Right renal pelvis (tissue), 4 donors: ENCODE measurements around the gene LRRC3C. TPM values are rescaled to one million over a fixed set of nuclear protein-coding genes. Genes with fewer than 3 reads are reported as not detected.

Experiments
- DNase-seq, 4 donors: peaks; one replicate each; pipeline ENCODE4 v3.0.0-alpha.2; 2013; ENCODE audit warnings: low read depth in 4 of 4, low spot score in 3 of 4, missing footprints in 1 of 4
- polyA plus RNA-seq, 4 donors: library from polyadenylated mRNA; unstranded; fragments of 120-200 nt; gene quantifications; one replicate each; pipeline ENCODE4 v1.2.1, GENCODE V29; 2013; ENCODE audit not compliant: insufficient read length in 4 of 4

LRRC3C gene
- polyA plus RNA-seq, 4 donors = 0.17 TPM; not detected in 3

- no peak for DNase-seq
Measured at GRCh38 chr17:39973496-39973895, 46.0 kb downstream of the LRRC3C start.

DNA sequence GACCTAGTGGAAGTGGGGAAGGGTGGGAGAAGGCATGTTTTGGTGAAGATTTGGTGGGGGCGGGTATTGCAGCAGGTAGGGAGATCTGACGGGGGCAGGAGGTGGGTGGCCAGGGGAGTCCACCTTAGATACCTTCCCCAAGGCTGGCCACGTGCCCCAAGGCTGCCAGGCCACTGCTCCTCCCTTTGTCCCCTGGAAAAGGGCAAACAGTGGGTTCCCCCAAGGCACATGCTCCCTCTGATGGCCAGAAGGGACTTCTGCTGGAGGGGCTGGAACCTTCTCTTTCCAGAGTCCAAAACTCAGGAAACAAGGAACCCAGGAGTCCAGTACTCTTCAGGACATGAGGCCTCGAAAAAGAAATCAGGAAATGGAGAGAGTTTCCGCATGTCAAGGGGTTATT, 46.9 kb downstream of the LRRC3C start:
- DNase-seq = no peak

DNA sequence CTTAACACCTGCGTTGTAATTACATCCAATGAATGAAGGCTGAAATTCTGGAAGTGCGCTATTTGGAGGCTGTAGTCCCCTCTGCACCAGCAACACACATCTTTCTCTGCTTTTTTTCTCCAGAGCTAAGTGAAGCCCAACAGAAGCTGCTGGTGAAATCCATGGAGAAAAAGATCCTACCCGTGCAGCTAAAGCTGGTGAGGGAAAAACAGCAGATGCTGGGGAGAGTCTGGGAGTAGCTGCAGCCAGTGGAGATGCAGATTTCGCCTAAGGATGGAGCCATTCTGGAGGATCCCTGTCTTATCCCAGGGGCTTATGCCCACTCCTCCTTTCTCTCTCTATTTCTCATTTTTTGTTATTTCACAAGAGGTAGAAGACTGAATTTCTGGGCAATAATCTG, 48.3 kb downstream of the LRRC3C start:
- DNase-seq = no peak

GRCh38 chr17:39979016-39979670, 51.6 kb downstream of the LRRC3C start:
- no peak for DNase-seq

DNA sequence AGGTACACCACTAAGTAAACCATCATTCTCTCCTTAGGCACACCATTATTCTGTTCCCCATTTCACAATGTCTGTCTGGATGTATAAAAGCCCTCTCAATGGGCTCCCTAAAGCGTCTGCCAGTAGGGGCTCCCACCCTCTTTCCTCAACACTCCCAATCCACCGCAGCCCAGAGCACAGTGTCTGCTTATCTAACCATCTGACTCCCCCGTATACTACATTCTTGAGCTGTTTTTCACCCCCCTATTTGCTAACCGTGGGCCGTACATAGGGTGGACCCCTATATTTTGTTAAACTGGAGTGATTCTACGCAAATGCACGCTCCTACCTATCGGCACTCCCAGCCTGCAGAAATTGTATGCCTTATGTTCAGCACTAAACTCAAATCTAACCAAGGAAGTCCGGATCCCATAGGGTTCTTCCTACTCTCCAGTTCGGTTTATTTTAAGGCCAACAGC, 52.4 kb downstream of the LRRC3C start:
- DNase-seq = peak in 2 of 4 donors; percentile 5 to 24

GRCh38 chr17:39980351-39981206, 53.0 kb downstream of the LRRC3C start, which contains the start of gene PSMD3:
Gene PSMD3, plus strand, starts transcription at chr17:39980807. Its CDS starts 164 bp downstream, at chr17:39980971.
- DNase-seq = peak; percentile 99 to 100 (median 100)

GRCh38 chr17:39981207-39981741, 53.7 kb downstream of the LRRC3C start:
- no peak for DNase-seq

GRCh38 chr17:39981766-39982375, 54.3 kb downstream of the LRRC3C start:
- DNase-seq = no peak

- DNase-seq = no peak
Measured at GRCh38 chr17:39988206-39988810, 60.8 kb downstream of the LRRC3C start.

DNA sequence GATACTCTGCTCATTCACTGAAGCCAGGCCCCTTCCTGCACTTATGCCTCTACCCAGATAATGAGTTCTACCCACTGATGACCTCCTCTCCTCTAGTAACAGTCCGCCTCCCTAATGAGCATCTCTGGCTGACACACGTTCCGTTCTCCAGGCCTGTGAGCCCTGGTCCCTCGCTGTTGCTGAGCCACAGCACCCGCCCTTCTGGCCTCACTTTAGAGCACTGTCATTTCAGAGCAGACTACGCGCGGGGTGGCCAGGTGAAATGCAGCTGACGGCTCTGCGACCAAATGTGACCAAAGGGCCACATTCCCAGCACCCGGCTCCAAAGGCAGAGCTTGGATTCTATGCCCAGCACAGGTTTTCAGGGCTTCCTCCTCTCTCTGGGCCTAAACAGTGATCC, 66.9 kb downstream of the LRRC3C start:
- DNase-seq = no peak

Other genes with a start within 250 kb of the LRRC3C start
- 10 to 100 TPM; 36.5 to 45.8 (median 38.1) TPM for gene PGAP3, start 239.7 kb upstream of the LRRC3C start, polyA plus RNA-seq
- gene ERBB2, start 227.7 kb upstream of the LRRC3C start, polyA plus RNA-seq = 100 to 1,000 TPM; 166 to 198 (median 183) TPM
- 10 to 100 TPM; 36.4 to 41.1 (median 39.1) TPM for gene MIEN1, start 197.2 kb upstream of the LRRC3C start, polyA plus RNA-seq
- gene GRB7, start 189.8 kb upstream of the LRRC3C start, polyA plus RNA-seq = 10 to 100 TPM; 33.5 to 40.5 (median 39.2) TPM
- gene IKZF3, start 63.4 kb upstream of the LRRC3C start, polyA plus RNA-seq = under 1 TPM; 0.17 to 0.30 (median 0.22) TPM
- gene ZPBP2, start 59.5 kb upstream of the LRRC3C start, polyA plus RNA-seq = under 1 TPM in 1 of 4 donors, not detected in 3; 0.04 TPM
- gene GSDMB, start 9.1 kb upstream of the LRRC3C start, polyA plus RNA-seq = 10 to 100 TPM; 10.2 to 22.1 (median 11.2) TPM
- 100 to 1,000 TPM in 1 of 4 donors, 10 to 100 TPM in 3; 92.5 to 110 (median 98.6) TPM for gene ORMDL3, start 131 bp upstream of the LRRC3C start, polyA plus RNA-seq
- gene GSDMA, start 35.3 kb downstream of the LRRC3C start, polyA plus RNA-seq = 1 to 10 TPM in 3 of 4 donors, under 1 TPM in 1; 0.59 to 4.7 (median 2.4) TPM
- gene PSMD3, start 53.1 kb downstream of the LRRC3C start, polyA plus RNA-seq = 100 to 1,000 TPM; 108 to 128 (median 115) TPM
- gene CSF3, start 87.7 kb downstream of the LRRC3C start, polyA plus RNA-seq = not detected
- gene MED24, start 126.7 kb downstream of the LRRC3C start, polyA plus RNA-seq = 100 to 1,000 TPM in 3 of 4 donors, 10 to 100 TPM in 1; 96.1 to 106 (median 103) TPM
- gene THRA, start 135.2 kb downstream of the LRRC3C start, polyA plus RNA-seq = 10 to 100 TPM; 51.1 to 56.7 (median 55.3) TPM
- 1 to 10 TPM; 3.5 to 4.4 (median 4.1) TPM for gene NR1D1, start 172.9 kb downstream of the LRRC3C start, polyA plus RNA-seq
- gene MSL1, start 194.2 kb downstream of the LRRC3C start, polyA plus RNA-seq = 100 to 1,000 TPM; 137 to 189 (median 172) TPM
- 100 to 1,000 TPM in 3 of 4 donors, 10 to 100 TPM in 1; 94.8 to 113 (median 102) TPM for gene CASC3, start 212.8 kb downstream of the LRRC3C start, polyA plus RNA-seq
- 10 to 100 TPM in 2 of 4 donors, 1 to 10 TPM in 2; 6.6 to 10.5 (median 9.6) TPM for gene RAPGEFL1, start 249.7 kb downstream of the LRRC3C start, polyA plus RNA-seq